Mesenteric fat pad (tissue), 1 donor: Measurements from ENCODE around the gene BLMH. TPM values are rescaled to one million over a fixed set of nuclear protein-coding genes. Genes with fewer than 3 reads are reported as not detected.

Source experiments
- DNase-seq: peaks from one replicate; pipeline ENCODE4 v3.0.0-alpha.2; 2020; ENCODE audit warnings: low spot score
- total RNA-seq: library from RNA; stranded (reverse); fragmentation: NEBNext Ultra II Directional; extraction: Animal tissue kit (Norgen Biotek cat#: 25700); gene quantifications from one replicate; pipeline ENCODE4 v1.2.1, GENCODE V29; 2021
- donor health status: DM: yes; HTN: yes; CAD: no.

Gene BLMH
- total RNA-seq, 1 donor from 2014 or later, result 26.8 TPM

DNA sequence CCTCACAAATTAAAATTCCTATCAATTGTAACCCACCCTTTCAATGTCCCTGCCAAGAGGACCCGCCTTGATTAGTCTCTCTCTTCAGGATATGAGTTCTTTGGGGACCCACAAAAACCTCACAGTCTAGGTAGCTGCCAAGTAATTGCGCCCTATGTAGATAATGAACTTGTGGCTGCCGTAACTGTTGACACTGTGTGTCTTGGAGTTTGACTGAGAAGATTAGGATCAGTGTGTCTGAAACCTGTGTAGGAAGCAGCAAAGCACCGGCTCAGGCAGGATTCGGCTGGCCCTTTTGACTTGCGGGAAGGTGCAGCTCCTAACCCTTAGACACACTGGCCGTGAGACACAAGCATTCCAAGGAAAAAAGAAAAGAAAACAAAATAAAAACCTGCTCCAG lies 38.4 kb downstream of the BLMH start:
- no peak for DNase-seq

DNA sequence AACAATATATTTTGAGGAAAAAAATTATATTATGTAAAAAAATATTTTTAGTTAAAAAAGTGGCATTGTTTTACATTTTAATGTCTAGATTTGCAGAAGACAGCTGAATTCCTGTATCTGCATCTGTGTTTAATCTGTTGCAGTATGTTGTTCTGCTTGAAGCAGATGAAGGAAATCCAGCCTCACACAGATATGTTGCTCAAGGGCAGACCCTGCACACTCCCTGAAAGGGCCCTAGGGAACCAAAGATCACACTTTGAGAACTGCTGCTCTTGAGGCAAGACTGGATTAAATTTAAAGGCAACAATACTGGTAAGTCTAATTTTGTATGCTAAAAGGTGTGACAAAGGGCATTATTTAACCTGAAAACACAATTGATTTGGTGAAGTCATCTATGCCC lies 39.8 kb downstream of the BLMH start:
- DNase-seq, result no peak

DNA sequence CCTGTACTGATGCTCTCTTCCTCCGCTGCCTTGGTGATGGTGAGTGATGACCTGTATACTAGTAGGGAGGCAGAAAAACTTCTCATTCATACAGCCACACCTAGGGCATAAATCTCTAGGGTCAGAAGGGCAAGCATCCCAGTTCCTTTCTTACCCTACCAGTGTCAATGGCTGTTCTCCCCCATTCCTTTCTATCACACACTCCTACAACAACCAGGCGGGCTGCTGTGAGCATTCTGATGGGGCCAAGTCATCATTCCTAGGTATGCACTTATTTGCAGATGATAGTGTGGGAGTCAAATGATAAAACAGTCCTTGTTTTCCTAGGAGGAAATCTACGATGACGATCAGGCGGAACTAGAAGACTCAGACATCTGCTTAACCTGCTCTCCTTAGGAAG lies 42.3 kb downstream of the BLMH start:
- DNase-seq, result no peak

DNA sequence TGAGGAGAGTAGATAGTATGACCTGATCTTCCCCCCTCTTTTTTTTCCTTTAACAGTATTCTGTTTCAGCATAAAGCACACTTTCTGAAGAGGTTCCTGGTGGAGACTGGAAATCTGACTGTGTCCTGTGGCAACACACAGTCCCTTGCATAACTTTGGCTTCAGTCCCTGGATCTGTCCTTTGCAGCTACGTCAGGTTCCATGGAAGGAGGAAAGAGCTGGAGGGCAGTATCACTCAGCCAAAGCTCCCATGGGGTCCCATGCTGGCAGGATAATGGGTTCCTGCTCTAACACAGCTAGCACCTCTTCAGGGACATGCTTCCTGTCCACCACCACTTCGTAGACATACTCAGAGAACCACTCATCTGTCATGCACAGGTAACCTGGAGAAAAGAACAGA lies 43.0 kb downstream of the BLMH start:
- DNase-seq, result no peak

DNA sequence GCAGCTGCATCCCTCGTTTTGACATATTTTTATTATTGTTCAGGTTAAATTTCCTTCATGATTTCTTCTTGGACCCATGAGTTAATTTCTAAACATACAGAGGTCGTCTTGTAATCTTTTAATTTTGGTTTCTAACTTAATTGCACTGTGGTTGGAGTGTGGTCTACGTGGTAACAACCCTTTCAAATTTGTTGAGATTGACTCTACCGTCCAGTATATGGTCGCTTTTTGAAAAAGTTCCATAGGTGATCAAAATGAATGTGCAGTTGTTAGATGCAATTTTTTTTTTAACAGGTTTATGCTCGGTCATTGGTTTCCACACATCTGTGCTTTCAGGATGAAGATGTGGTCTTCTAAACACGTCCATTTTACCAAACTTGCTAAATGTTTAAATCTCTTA lies 45.3 kb downstream of the BLMH start:
- no peak for DNase-seq

- no peak for DNase-seq
Measured at GRCh38 chr17:30244853-30245385, 46.8 kb downstream of the BLMH start.

DNA sequence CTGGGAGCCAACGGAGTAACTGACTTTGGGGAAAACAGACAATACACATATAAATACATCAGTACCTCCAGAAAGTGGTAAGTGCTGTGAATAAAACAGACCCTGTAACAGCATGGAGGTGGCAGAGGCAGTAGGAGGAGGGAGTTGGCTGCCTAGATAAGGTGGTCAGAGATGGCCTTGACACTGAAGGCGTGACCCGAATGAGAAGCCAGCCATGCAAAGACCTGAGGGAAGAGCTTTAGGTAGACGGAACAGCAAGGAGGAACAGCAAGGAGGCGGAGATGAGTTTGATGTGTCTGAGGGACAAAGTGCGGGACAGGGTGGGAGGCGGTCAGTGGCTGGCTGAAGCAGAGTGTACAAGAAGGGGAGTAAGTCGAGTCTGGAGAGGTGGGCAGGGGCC lies 48.2 kb downstream of the BLMH start:
- no peak for DNase-seq

- no peak for DNase-seq
Measured at GRCh38 chr17:30243002-30243401, 48.7 kb downstream of the BLMH start.

GRCh38 chr17:30241051-30241450 lies 50.7 kb downstream of the BLMH start:
- no peak for DNase-seq

DNA sequence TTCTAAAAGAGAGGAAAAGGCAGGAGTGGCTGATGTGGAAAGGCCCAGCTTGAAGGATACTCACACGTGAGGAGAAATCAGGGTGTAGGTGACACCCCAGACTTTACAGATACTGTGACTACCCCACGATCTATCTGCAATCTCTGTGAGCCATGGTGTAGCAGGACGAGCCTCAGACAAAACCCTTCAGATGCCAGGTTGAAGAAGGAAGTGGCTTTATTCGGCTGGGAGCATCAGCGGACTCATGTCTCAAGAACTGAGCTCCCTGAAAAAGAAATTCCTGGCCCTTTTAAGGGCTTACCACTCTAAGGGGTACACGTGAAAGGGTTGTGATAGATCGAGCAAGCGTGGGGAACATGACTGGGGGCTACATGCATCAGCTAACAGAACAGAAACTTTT lies 51.6 kb downstream of the BLMH start:
- DNase-seq, result no peak

GRCh38 chr17:30239089-30239462 lies 52.7 kb downstream of the BLMH start:
- DNase-seq, result no peak

DNA sequence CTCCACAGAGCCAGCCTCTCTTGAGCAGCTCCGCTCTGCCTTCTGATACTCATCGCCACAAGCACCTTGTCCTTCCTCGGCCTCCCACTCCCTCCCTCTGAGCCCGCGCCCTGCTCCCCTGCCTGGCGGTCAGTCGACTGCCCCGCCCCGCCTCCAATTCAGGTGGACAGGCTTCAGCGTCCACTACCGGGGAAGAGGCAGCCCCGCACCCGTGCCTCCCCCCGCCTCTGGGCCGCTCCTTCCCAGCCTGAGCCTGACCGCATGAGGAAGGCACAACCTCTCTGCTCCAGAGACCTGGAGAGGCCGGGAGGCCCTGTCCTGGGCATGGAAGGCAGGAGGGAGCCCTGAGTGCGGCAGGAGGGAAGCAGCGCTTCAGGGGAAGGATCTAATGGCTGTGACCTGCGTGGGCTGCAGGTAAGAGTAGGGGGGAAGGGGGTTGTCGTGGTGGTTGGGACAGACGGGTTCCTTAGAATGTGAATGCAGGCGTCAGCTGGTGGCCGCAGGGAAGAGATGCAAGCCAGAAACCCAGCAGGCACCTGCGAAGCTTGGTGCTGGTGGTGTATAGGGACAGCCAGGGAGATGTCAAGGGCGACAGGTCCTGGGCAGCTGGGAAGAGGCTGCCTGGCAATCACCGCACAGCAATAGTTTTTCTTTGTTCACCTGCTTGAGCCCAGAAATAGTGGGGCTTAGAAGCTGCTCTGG lies 53.2 kb downstream of the BLMH start:
- no peak for DNase-seq

GRCh38 chr17:30238003-30238344 lies 53.8 kb downstream of the BLMH start:
- no peak for DNase-seq

- DNase-seq, result no peak
Measured at GRCh38 chr17:30237296-30238002, 54.3 kb downstream of the BLMH start.

DNA sequence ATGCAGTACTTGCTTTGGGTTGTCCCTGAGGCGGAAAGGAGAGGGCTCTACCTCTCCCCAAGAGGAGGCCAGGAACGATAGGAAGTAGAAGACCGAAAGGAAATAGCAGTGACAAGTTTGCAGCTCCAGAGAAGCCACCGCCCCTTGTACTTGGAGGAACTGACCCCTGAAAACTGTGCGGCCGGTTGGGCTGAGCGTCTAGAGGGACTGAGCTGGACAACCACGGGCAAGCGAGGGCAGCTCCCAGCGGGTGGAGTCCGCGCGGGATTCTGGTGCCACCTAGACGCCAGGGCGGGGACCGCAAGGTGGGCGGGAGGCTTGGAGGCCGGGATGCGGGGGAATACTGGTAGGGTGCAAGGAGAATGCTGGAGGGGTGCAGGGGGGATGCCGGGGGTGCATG lies 55.0 kb downstream of the BLMH start:
- DNase-seq, result no peak

GRCh38 chr17:30236297-30236624 lies 55.5 kb downstream of the BLMH start:
- DNase-seq, result no peak

DNA sequence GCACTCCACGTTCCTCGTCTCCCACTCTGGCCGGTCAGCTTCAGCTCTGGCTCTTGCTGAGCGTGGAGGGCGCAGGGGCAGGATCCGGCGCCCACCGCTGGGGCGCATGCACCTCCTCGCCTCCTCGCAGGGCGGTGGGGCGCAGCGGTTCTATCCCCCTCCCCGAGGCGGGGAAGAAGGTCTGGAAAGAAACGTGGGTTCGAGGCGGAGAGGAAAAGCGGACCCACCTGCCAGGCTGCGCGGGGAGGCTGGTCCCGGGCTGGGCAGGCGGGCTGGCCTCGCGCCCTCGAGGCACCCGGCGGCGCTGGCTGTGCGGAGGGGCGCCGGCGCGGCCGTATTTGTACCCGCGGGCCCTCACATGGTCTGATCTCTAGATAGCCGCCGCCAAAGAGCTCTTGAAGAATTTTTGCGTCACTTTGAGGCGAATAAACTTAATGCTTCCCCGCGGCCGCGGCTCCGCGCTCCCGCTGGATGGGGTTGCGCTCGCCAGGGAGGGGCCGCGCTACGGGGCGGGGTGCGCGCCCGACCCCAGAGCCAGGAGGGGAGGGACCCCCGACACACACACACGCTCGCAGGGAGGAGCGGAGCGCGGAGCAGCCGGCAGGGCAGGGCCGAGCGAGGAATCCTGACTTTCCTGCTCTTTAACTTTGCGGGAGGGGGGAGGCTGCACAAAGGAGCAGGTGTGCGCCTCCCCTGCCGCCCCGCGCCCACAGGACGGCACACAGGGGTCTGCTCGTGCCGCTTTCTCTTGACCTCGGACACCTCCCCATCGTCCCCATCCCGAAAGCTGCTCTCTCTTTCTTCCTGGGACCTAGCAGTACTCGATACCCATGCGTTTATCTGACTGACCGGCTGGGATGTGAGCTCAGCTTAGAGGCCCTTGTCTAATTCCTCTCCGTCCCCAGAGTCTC lies 56.1 kb downstream of the BLMH start, which contains the start of gene SLC6A4:
SLC6A4 (minus strand) TSS at position 312 of the 911 bp plus-strand sequence. CDS start 13,739 bp downstream, outside the sequence.
- no peak for DNase-seq

GRCh38 chr17:30234964-30235363 lies 56.8 kb downstream of the BLMH start:
- DNase-seq, result peak; percentile 28

GRCh38 chr17:30234296-30234695 lies 57.4 kb downstream of the BLMH start:
- DNase-seq, result peak; percentile 65

DNA sequence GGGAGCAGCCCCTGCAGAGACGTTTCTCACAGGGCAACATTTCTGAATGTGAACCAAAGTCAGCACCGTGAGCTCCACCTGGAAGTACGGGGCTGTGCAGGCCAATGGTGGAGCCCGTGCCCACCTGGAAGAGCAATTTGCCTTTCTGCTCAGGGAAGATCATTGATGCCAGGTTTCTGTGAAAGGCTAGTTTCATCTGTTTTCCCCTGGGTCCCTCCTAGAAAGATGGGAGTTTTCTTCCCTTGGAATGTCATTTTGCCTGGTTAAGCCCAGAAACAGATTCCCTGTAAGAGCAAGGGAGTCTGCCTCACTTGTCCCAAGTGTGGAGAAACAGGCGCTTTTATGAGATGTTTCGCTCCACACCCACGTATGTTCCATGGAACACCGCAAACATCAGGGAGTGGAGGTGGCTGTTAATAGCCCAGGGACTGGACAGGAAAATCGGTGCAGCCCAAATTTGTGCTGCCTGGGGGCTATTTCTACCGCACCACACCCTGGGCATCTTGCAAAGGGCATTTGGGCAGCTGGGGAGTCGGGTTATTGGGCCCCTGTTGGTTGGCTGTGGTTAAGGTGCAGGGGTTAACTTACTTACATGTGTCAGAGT lies 58.8 kb downstream of the BLMH start:
- peak; percentile 62 for DNase-seq

DNA sequence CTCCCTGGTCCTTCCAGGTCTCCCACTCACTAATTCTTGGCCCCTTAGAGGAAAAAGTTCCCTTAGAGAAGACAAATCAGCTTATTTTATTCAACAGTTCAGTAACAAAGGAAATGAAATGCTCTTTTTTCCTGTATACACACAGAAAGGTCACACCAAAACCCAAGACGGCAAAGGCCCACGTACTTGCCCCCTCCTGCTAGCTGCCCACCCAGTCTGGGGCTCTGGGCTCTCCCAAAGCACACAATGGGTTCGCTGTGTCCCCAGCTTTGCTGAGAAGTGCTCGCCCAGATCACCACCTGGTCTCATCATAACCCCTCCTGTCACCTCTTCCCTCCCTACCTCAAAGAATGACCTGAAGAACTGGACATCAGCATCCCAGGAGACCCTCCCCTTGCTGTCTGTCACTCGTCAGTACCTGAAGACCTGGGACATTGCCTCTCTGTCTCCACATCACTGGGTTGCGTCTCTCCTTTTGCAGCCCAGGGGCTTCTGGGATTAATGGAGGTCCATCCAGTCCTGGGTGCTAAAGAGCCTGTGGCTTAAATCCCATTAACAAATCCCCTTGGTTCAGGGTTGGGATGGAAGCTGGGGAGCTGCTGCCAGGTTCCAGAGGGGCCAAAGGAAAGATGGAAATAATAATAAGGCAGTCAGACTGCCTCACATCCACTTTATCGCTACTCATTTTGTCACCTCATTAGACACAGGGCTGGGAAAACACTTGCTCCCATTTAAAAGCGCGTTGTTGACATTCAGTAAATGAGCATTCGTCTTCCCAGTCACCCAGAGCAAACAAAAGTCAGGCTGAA lies 59.5 kb downstream of the BLMH start:
- DNase-seq, result peak; percentile 24
